ENCODE measurements around the gene PKIB. TPM values are rescaled to one million over a fixed set of nuclear protein-coding genes. Genes with fewer than 3 reads are reported as not detected.

The PKIB gene
- total RNA-seq, 1 donor from 2014 or later = 3.2 TPM

GRCh38 chr6:122770835-122771601 lies 160.8 kb downstream of the PKIB start:
- H3K27me3 ChIP-seq (ENCODE audit: low read depth) = no peaks in the 10 kb centered on the region
- H3K36me3 ChIP-seq = no peaks in the 10 kb centered on the region
- no peak overlapping the region for H3K4me3 ChIP-seq
- ATAC-seq (peak; percentile 56 to 70), DNase-seq (no peak)
- H3K9me3 ChIP-seq = no peaks in the 10 kb centered on the region
- TF ChIP-seq, protein P1, sequence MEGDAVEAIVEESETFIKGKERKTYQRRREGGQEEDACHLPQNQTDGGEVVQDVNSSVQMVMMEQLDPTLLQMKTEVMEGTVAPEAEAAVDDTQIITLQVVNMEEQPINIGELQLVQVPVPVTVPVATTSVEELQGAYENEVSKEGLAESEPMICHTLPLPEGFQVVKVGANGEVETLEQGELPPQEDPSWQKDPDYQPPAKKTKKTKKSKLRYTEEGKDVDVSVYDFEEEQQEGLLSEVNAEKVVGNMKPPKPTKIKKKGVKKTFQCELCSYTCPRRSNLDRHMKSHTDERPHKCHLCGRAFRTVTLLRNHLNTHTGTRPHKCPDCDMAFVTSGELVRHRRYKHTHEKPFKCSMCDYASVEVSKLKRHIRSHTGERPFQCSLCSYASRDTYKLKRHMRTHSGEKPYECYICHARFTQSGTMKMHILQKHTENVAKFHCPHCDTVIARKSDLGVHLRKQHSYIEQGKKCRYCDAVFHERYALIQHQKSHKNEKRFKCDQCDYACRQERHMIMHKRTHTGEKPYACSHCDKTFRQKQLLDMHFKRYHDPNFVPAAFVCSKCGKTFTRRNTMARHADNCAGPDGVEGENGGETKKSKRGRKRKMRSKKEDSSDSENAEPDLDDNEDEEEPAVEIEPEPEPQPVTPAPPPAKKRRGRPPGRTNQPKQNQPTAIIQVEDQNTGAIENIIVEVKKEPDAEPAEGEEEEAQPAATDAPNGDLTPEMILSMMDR (IDR thresholded peaks at IDR 0.05) = peak; percentile 12
- peaks cover 9% of the 10 kb centered on the region for H3K4me1 ChIP-seq
- H3K27ac ChIP-seq = no peak overlapping the region
- intact Hi-C loops (cut with DNase I) = no loop called here

DNA sequence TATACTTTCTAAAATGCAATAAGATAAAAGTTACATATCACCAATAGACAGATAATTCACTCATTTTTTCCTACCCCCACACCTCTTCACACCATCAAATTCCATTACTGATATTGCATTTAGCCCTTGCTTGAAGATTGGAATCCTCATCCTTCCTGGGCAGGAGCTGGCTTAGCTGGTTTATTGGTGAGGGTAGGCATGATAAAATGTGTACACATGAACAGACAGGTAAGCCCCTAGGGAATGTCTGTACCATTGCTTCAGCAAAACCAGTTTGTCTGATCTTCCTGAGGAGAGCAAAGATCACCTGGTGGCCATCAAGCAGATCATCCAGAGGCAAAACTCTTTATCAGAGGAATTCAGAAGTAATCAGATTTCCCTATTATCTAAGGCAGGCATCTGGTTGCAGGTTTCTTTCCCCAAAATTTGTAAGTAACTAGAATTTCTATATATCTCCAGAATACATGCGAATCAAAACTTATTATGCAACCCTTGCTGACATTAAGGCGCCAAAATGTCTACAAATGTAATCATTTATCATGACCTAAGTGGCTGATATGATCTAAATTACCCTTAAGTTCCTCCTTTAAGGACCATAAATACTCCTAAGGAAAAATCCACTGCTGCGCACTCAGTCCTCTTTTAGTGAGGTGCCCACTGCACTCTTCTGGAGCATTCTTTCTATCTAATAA lies 162.7 kb downstream of the PKIB start:
- H3K36me3 ChIP-seq = no peaks in the 10 kb centered on the region
- no peak overlapping the region for H3K27ac ChIP-seq
- ATAC-seq = no peak
- intact Hi-C loops (cut with DNase I) = no loop called here
- H3K4me1 ChIP-seq = peaks cover 9% of the 10 kb centered on the region
- no peaks in the 10 kb centered on the region for H3K27me3 ChIP-seq (ENCODE audit: low read depth)
- DNase-seq = no peak
- TF ChIP-seq, protein P1 (IDR thresholded peaks at IDR 0.05) = no peak
- no peaks in the 10 kb centered on the region for H3K9me3 ChIP-seq
- H3K4me3 ChIP-seq = no peak overlapping the region

Other genes with a start within 250 kb of the PKIB start
- 11.0 TPM for gene HSF2, start 210.8 kb upstream of the PKIB start, total RNA-seq
- 216 TPM for gene SERINC1, start 138.6 kb upstream of the PKIB start, total RNA-seq
- not detected for gene FABP7, start 169.3 kb downstream of the PKIB start, total RNA-seq
- 17.9 TPM for gene SMPDL3A, start 178.9 kb downstream of the PKIB start, total RNA-seq